Psoas muscle (tissue), 8 donors: ENCODE measurements around the gene FAM234A. TPM values are rescaled to one million over a fixed set of nuclear protein-coding genes. Genes with fewer than 3 reads are reported as not detected.

Experiments used
- ATAC-seq, 4 donors: fragments of 200-7000 bp; cut with Tn5 transposase; one replicate each; pipeline ENCODE4 v1.9.1; 2020; ENCODE audit warnings: moderate library complexity in 3 of 4, mild to moderate bottlenecking in 2 of 4
- DNase-seq, 2 donors: peaks; one replicate each; pipeline ENCODE4 v3.0.0-alpha.2; 2020
- H3K27ac ChIP-seq: fragments of 200-600 bp; one replicate; pipeline ENCODE4 v1.8.0; 2022
- H3K27me3 ChIP-seq, 3 donors: fragments of 200-600 bp in 1 of 3; one replicate each; pipeline versions ENCODE4 v1.6.1 to v1.8.0; 2013 to 2022; ENCODE audit warnings: low read length in 2 of 3, mild to moderate bottlenecking in 2 of 3, moderate library complexity in 1 of 3; ENCODE audit not compliant: insufficient read depth in 3 of 3
- H3K36me3 ChIP-seq, 2 donors: fragments of 200-600 bp in 1 of 2; one replicate each; pipeline versions ENCODE4 v1.6.1 to v1.8.0; 2013 to 2022; ENCODE audit warnings: low read depth in 1 of 2, mild to moderate bottlenecking in 1 of 2, moderate library complexity in 1 of 2; ENCODE audit not compliant: insufficient read depth in 1 of 2
- H3K4me1 ChIP-seq: fragments of 200-600 bp; one replicate; pipeline ENCODE4 v1.8.0; 2022
- H3K4me3 ChIP-seq: fragments of 200-600 bp; one replicate; pipeline ENCODE4 v1.8.0; 2022; ENCODE audit warnings: mild to moderate bottlenecking
- H3K9me3 ChIP-seq: fragments of 200-600 bp; one replicate; pipeline ENCODE4 v1.8.0; 2022
- WGBS, 3 donors: extraction: QIAGEN DNeasy Blood & Tissue Kit; methylation state at CpG; one replicate each; pipeline versions ENCODE4 v1.1.6 to v1.1.7; 2013; 5-methylcytosine and 5-hydroxymethylcytosine counted together
- intact Hi-C, 2 donors: fragments of 100-400 bp; cut with DNase I; formaldehyde crosslinking; loops; one replicate each; pipeline versions ENCODE4 v1.11.0 to v1.14.2; 2022
- polyA plus RNA-seq, 3 donors: library from polyadenylated mRNA; stranded (reverse); fragments of 200-250 nt; gene quantifications; one replicate each; pipeline ENCODE4 v1.2.3, GENCODE V29; 2013
- total RNA-seq, 4 donors: library from RNA; stranded (reverse); fragmentation: NEBNext Ultra II Directional in 2 of 4; extraction: Animal tissue kit (Norgen Biotek cat#: 25700) in 2 of 4; gene quantifications; one replicate each; pipeline versions ENCODE4 v1.2.1 to v1.2.4, GENCODE V29; 2021 to 2023
- TF ChIP-seq, protein P1 (sequence below): fragments of 200-600 bp; IDR thresholded peaks from one replicate; pipeline ENCODE4 v1.8.0; 2022; ENCODE audit warnings: antibody characterized with exemption
- donor health status: healthy with polysubstance abuse.
- donor health status: DM: no; HTN: no; CAD: no; lungs with moderate emphysema.
- donor health status: Bipolar disorder and iron deficiency.
- donor health status: healthy.
- donor health status: DM: yes; HTN: yes; CAD: no.
- donor health status: DM: no; HTN: no; CAD: no.
- donor health status: DM: no; HTN: no; CAD: no.
- donor health status: DM: yes; HTN: yes; CAD: no.

FAM234A gene
- total and polyA plus RNA-seq, 7 donors: 54.2 to 198 (median 117) TPM

DNA sequence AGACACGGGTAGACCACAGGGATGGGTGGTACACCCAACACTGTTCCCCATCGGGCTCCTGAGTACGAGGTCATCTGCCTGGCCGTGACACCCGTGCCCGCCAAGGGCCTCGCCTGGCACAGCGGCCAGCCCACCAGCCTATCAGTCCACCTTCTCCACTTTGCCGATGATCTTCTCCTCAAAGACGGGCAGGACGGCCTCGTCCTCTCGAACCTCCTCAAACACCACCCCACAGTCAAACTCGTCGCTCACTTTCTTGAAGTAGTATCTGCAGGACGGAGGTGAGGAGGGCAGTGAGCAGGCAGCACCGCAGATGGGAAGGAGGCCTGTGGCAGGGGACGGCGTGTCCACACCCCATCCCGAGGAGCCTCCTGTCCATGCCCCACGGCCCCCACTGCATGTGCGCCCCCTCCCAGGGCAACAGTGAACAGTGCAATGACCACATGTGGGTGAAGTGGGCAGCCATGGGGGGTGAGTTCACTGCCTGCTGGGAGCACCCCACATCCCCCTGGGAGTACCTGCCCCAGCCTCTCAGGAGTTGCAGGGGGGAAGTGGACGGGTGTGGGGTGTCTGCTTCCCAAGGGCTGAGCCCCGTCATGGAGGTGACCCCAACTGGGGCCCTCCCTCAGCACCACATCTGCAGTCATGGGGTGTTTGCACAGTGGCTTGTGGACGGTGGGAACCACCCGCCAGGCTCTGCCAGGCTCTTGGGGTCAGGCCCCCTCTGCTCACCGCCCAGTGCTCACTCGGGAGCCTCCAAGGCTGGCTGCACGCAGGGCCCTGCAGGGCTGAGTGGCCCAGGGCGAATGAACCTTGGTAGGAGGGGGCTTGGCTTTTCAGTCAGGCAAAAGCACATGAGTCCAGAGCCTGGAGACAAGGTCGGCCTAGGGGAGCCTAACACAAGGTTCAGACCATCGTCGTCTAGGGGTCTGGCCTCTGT lies 53.6 kb downstream of the FAM234A start:
- TF ChIP-seq, protein P1, sequence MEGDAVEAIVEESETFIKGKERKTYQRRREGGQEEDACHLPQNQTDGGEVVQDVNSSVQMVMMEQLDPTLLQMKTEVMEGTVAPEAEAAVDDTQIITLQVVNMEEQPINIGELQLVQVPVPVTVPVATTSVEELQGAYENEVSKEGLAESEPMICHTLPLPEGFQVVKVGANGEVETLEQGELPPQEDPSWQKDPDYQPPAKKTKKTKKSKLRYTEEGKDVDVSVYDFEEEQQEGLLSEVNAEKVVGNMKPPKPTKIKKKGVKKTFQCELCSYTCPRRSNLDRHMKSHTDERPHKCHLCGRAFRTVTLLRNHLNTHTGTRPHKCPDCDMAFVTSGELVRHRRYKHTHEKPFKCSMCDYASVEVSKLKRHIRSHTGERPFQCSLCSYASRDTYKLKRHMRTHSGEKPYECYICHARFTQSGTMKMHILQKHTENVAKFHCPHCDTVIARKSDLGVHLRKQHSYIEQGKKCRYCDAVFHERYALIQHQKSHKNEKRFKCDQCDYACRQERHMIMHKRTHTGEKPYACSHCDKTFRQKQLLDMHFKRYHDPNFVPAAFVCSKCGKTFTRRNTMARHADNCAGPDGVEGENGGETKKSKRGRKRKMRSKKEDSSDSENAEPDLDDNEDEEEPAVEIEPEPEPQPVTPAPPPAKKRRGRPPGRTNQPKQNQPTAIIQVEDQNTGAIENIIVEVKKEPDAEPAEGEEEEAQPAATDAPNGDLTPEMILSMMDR: no peak
- Histone ChIP-seq H3K36me3 (peaks cover 0 to 59% of the 10 kb centered on the region in 2 donors), H3K27me3 (no peaks in the 10 kb centered on the region), H3K4me3 (no peak overlapping the region), H3K27ac (no peak overlapping the region), H3K9me3 (no peaks in the 10 kb centered on the region), H3K4me1 (no peaks in the 10 kb centered on the region)
- intact Hi-C loops: no loop called here
- ATAC-seq (no peak), DNase-seq (peak in 1 of 2 donors; percentile 44)
- 93 to 95% (median 93%) methylated on average over 33 of the region's 33 CpGs for WGBS, 3 donors

- ATAC-seq: no peak
- TF ChIP-seq, protein P1: no peak
- H3K9me3 ChIP-seq: no peaks in the 10 kb centered on the region
- no peak overlapping the region for H3K27ac ChIP-seq
- H3K4me1 ChIP-seq: no peaks in the 10 kb centered on the region
- no peak overlapping the region for H3K4me3 ChIP-seq
- 93 to 94% (median 93%) methylated on average over 22 of the region's 22 CpGs for whole genome bisulfite sequencing, 3 donors
- H3K27me3 ChIP-seq: no peaks in the 10 kb centered on the region
- H3K36me3 ChIP-seq: peaks cover 0 to 60% of the 10 kb centered on the region in 2 donors
- peak in 1 of 2 donors; percentile 39 for DNase-seq
- intact Hi-C loops: no loop called here
These were observed 54.9 kb downstream of the FAM234A start for GRCh38 chr16:289395-289997.

GRCh38 chr16:290015-290680 lies 55.5 kb downstream of the FAM234A start:
- DNase-seq (no peak), ATAC-seq (no peak)
- 83 to 87% (median 86%) methylated on average over 24 to 25 of the region's 25 CpGs for WGBS, 3 donors
- intact Hi-C loops: no loop called here
- no peaks in the 10 kb centered on the region for H3K4me1 ChIP-seq
- peaks cover 0 to 60% of the 10 kb centered on the region in 2 donors for H3K36me3 ChIP-seq
- no peak overlapping the region for H3K4me3 ChIP-seq
- H3K9me3 ChIP-seq: no peaks in the 10 kb centered on the region
- H3K27ac ChIP-seq: no peak overlapping the region
- no peaks in the 10 kb centered on the region for H3K27me3 ChIP-seq
- TF ChIP-seq, protein P1: no peak

- Histone ChIP-seq H3K4me3 (no peak overlapping the region), H3K27ac (no peak overlapping the region), H3K9me3 (no peaks in the 10 kb centered on the region), H3K36me3 (peaks cover 0 to 60% of the 10 kb centered on the region in 2 donors), H3K4me1 (no peaks in the 10 kb centered on the region), H3K27me3 (no peaks in the 10 kb centered on the region)
- no peak for DNase-seq
- ATAC-seq: no peak
- WGBS, 3 donors: 94% methylated on average over 49 to 50 of the region's 50 CpGs
- intact Hi-C loops: no loop called here
- TF ChIP-seq, protein P1: no peak
These were observed 56.2 kb downstream of the FAM234A start for GRCh38 chr16:290681-291405.
